ENCODE data around the gene B4GALT6. TPM values are rescaled to one million over a fixed set of nuclear protein-coding genes. Genes with fewer than 3 reads are reported as not detected.

Gene B4GALT6
- total RNA-seq, 1 experiment from 2014 or later = 22.4 TPM

- no TSS peak for BruUV-seq (replicated peaks)
- CTCF ChIA-PET = no interaction called here
- no peak overlapping the region for H3K4me3 Mint-ChIP-seq (ENCODE audit: unreplicated experiment)
- no peak overlapping the region for H3K27ac Mint-ChIP-seq (ENCODE audit: unreplicated experiment)
- no peak for TF ChIP-seq CTCF (IDR thresholded peaks at IDR 0.05; ENCODE audit: insufficient read depth in 1 of 2, low read depth in 1 of 2, low read length in 1 of 2, severe bottlenecking in 1 of 2, unreplicated experiment in 1 of 2)
- Histone ChIP-seq H3K4me3 (ENCODE audit: low read depth, low read length) (no peak overlapping the region), H3K4me1 (no peaks in the 10 kb centered on the region), H3K9me3 (no peaks in the 10 kb centered on the region), H3K36me3 (ENCODE audit: control insufficient read depth, insufficient read depth, low read length) (no peaks in the 10 kb centered on the region), H3K27me3 (replicated peaks; ENCODE audit: control insufficient read depth, insufficient read depth, low read length) (no peaks in the 10 kb centered on the region)
- no peak for DNase-seq
- H3K27me3 Mint-ChIP-seq (ENCODE audit: insufficient read depth, unreplicated experiment) = no peaks in the 10 kb centered on the region
- peaks cover 17% of the 10 kb centered on the region for H3K36me3 Mint-ChIP-seq (ENCODE audit: insufficient read depth, unreplicated experiment)
- no peaks in the 10 kb centered on the region for H3K9me3 Mint-ChIP-seq (ENCODE audit: unreplicated experiment)
- H3K4me1 Mint-ChIP-seq (ENCODE audit: low read depth, unreplicated experiment) = no peaks in the 10 kb centered on the region
- intact Hi-C loops (cut with micrococcal nuclease; ENCODE audit: unreplicated experiment) = no loop called here
- POLR2A ChIA-PET = no interaction called here
Measured at GRCh38 chr18:31630549-31630948, 53.8 kb downstream of the B4GALT6 start.

GRCh38 chr18:31626409-31626808, 58.0 kb downstream of the B4GALT6 start:
- H3K4me1 Mint-ChIP-seq (ENCODE audit: low read depth, unreplicated experiment) = no peaks in the 10 kb centered on the region
- no peak overlapping the region for H3K27ac Mint-ChIP-seq (ENCODE audit: unreplicated experiment)
- H3K36me3 Mint-ChIP-seq (ENCODE audit: insufficient read depth, unreplicated experiment) = peaks cover 6% of the 10 kb centered on the region
- no TSS peak for BruUV-seq (replicated peaks)
- CTCF ChIA-PET = no interaction called here
- Histone ChIP-seq H3K9me3 (no peaks in the 10 kb centered on the region), H3K4me1 (no peaks in the 10 kb centered on the region), H3K36me3 (ENCODE audit: control insufficient read depth, insufficient read depth, low read length) (no peaks in the 10 kb centered on the region), H3K27me3 (replicated peaks; ENCODE audit: control insufficient read depth, insufficient read depth, low read length) (no peaks in the 10 kb centered on the region), H3K4me3 (ENCODE audit: low read depth, low read length) (no peak overlapping the region)
- POLR2A ChIA-PET = no interaction called here
- H3K27me3 Mint-ChIP-seq (ENCODE audit: insufficient read depth, unreplicated experiment) = no peaks in the 10 kb centered on the region
- DNase-seq = no peak
- intact Hi-C loops (cut with micrococcal nuclease; ENCODE audit: unreplicated experiment) = loop anchor here (5.0 kb wide), 1 partner anchor 69 kb away; no protein-coding TSS in a partner anchor
- no peak for TF ChIP-seq CTCF (IDR thresholded peaks at IDR 0.05; ENCODE audit: insufficient read depth in 1 of 2, low read depth in 1 of 2, low read length in 1 of 2, severe bottlenecking in 1 of 2, unreplicated experiment in 1 of 2)
- no peak overlapping the region for H3K4me3 Mint-ChIP-seq (ENCODE audit: unreplicated experiment)
- no peaks in the 10 kb centered on the region for H3K9me3 Mint-ChIP-seq (ENCODE audit: unreplicated experiment)

DNA sequence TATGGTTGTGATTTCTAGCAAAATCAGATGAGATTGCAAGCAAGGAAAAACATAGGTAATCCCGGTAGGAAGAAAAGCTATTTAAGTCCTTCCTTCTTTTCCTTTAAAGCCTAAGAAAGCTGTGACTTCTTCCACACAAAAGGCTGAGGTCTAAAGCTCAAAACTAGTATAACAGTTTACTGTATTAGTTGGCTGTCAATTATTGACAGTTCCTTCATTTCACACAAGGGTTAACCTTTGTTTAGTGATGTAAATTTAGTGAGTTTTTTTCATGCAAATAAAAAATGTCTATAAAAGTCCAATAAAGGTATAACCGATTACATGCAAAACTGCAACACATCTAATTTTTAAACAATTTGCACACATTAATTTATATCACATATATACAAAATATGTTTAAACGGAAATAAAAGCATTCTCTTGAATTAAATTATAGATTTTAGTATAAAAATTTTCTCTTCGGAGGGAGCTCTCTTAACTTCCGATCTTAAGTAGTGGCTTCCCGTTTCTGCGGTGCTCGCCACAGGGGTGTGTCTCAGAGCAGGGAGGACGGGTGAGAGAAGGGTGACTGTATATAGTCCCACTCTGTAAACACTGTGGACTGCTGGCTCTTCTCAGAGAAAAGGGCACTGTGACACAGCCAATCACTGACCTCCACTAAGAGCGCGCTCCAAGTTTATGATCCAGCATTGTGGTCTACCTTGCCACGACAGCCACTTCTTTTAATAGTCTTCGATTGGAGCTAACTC, 59.3 kb downstream of the B4GALT6 start:
- CTCF ChIA-PET = no interaction called here
- intact Hi-C loops (cut with micrococcal nuclease; ENCODE audit: unreplicated experiment) = loop anchor here (5.0 kb wide), 1 partner anchor 68 kb away; no protein-coding TSS in a partner anchor
- no peak overlapping the region for H3K27ac Mint-ChIP-seq (ENCODE audit: unreplicated experiment)

More for the DNA sequence above, 59.3 kb downstream of the B4GALT6 start:
- H3K4me1 ChIP-seq = no peaks in the 10 kb centered on the region
- H3K27me3 ChIP-seq (replicated peaks; ENCODE audit: control insufficient read depth, insufficient read depth, low read length) = no peaks in the 10 kb centered on the region
- no peak overlapping the region for H3K4me3 Mint-ChIP-seq (ENCODE audit: unreplicated experiment)
- no peak for DNase-seq
- H3K36me3 ChIP-seq (ENCODE audit: control insufficient read depth, insufficient read depth, low read length) = no peaks in the 10 kb centered on the region
- no peaks in the 10 kb centered on the region for H3K27me3 Mint-ChIP-seq (ENCODE audit: insufficient read depth, unreplicated experiment)
- H3K36me3 Mint-ChIP-seq (ENCODE audit: insufficient read depth, unreplicated experiment) = peaks cover 6% of the 10 kb centered on the region
- no peak overlapping the region for H3K4me3 ChIP-seq (ENCODE audit: low read depth, low read length)
- H3K9me3 ChIP-seq = no peaks in the 10 kb centered on the region
- no peaks in the 10 kb centered on the region for H3K4me1 Mint-ChIP-seq (ENCODE audit: low read depth, unreplicated experiment)
- H3K9me3 Mint-ChIP-seq (ENCODE audit: unreplicated experiment) = no peaks in the 10 kb centered on the region
- no TSS peak for BruUV-seq (replicated peaks)
- TF ChIP-seq CTCF (IDR thresholded peaks at IDR 0.05; ENCODE audit: insufficient read depth in 1 of 2, low read depth in 1 of 2, low read length in 1 of 2, severe bottlenecking in 1 of 2, unreplicated experiment in 1 of 2) = no peak
- POLR2A ChIA-PET = no interaction called here

Data from Caco-2 (cell line).